ENCODE results near the gene CLSTN2.

CLSTN2 gene

DNA sequence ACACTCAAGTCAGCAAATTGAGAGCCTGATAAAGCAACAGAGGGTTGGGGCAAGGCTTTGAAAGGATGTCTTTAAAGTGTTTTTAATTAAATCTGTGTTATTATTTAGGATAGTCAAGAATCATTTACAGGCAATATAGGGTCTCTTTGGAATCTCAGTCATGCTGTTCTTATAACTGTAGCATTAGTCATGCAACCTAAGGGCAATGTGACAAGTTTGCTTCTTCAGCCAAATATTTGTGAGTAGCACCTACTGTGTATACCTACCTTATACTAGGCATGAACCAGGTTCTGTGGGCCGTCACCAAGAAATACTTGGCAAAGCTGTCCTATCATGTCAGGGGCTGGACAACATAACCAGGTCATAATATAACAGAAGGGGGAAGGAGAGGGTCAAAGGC lies 558.3 kb downstream of the CLSTN2 start:
- POLR2A ChIA-PET, result no interaction called here
- no peak for DNase-seq (ENCODE audit: extremely low spot score)

DNA sequence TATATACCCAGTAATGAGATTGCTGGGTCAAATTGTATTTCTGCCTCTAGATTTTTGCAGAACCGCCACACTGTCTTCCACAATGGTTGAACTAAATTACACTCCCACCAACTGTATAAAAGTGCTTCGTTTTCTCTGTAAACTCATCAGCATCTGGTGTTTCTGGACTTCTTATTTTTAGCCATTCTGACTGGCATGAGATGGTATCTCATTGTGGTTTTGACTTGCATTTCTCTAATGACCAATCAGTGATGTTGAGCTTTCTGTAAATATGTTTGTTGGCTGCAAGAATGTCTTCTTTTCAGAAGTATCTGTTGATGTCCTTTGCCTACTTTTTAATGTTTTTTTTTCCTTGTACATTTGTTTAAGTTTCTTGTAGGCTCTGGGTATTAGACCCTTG lies 560.0 kb downstream of the CLSTN2 start:
- DNase-seq (ENCODE audit: extremely low spot score), result no peak
- CTCF ChIA-PET, result no interaction called here
- POLR2A ChIA-PET, result no interaction called here
- TF ChIP-seq, protein P1, sequence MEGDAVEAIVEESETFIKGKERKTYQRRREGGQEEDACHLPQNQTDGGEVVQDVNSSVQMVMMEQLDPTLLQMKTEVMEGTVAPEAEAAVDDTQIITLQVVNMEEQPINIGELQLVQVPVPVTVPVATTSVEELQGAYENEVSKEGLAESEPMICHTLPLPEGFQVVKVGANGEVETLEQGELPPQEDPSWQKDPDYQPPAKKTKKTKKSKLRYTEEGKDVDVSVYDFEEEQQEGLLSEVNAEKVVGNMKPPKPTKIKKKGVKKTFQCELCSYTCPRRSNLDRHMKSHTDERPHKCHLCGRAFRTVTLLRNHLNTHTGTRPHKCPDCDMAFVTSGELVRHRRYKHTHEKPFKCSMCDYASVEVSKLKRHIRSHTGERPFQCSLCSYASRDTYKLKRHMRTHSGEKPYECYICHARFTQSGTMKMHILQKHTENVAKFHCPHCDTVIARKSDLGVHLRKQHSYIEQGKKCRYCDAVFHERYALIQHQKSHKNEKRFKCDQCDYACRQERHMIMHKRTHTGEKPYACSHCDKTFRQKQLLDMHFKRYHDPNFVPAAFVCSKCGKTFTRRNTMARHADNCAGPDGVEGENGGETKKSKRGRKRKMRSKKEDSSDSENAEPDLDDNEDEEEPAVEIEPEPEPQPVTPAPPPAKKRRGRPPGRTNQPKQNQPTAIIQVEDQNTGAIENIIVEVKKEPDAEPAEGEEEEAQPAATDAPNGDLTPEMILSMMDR (IDR thresholded peaks at IDR 0.05; ENCODE audit: control extremely low read depth, extremely low read depth, low read depth, missing control alignments), result no peak

More for the DNA sequence above, 558.3 kb downstream of the CLSTN2 start:
- CTCF ChIA-PET, result no interaction called here
- TF ChIP-seq, protein P1 (IDR thresholded peaks at IDR 0.05; ENCODE audit: control extremely low read depth, extremely low read depth, low read depth, missing control alignments), result no peak

GRCh38 chr3:140497331-140497730 lies 562.3 kb downstream of the CLSTN2 start:
- POLR2A ChIA-PET, result no interaction called here
- DNase-seq (ENCODE audit: extremely low spot score), result no peak
- TF ChIP-seq, protein P1 (IDR thresholded peaks at IDR 0.05; ENCODE audit: control extremely low read depth, extremely low read depth, low read depth, missing control alignments), result no peak
- CTCF ChIA-PET, result interaction anchor here (1.2 kb wide), 1 partner anchor 9 kb away, joined by 4 read pairs; no protein-coding TSS in a partner anchor

GRCh38 chr3:140499114-140499757 lies 564.3 kb downstream of the CLSTN2 start:
- TF ChIP-seq, protein P1 (IDR thresholded peaks at IDR 0.05; ENCODE audit: control extremely low read depth, extremely low read depth, low read depth, missing control alignments), result no peak
- ChIA-PET POLR2A (no interaction called here), CTCF (interaction anchor here (0.8 to 2.2 kb wide), 5 partner anchors 9 to 377 kb away, joined by 3 to 7 read pairs (median 3); no protein-coding TSS in a partner anchor)
- DNase-seq (ENCODE audit: extremely low spot score), result no peak

- ChIA-PET POLR2A (no interaction called here), CTCF (interaction anchor here (1.2 to 2.2 kb wide), 2 partner anchors 372 to 378 kb away, joined by 3 to 7 read pairs; no protein-coding TSS in a partner anchor)
- TF ChIP-seq, protein P1 (IDR thresholded peaks at IDR 0.05; ENCODE audit: control extremely low read depth, extremely low read depth, low read depth, missing control alignments), result no peak
- no peak for DNase-seq (ENCODE audit: extremely low spot score)
Measured at GRCh38 chr3:140500473-140500872, 565.5 kb downstream of the CLSTN2 start.

DNA sequence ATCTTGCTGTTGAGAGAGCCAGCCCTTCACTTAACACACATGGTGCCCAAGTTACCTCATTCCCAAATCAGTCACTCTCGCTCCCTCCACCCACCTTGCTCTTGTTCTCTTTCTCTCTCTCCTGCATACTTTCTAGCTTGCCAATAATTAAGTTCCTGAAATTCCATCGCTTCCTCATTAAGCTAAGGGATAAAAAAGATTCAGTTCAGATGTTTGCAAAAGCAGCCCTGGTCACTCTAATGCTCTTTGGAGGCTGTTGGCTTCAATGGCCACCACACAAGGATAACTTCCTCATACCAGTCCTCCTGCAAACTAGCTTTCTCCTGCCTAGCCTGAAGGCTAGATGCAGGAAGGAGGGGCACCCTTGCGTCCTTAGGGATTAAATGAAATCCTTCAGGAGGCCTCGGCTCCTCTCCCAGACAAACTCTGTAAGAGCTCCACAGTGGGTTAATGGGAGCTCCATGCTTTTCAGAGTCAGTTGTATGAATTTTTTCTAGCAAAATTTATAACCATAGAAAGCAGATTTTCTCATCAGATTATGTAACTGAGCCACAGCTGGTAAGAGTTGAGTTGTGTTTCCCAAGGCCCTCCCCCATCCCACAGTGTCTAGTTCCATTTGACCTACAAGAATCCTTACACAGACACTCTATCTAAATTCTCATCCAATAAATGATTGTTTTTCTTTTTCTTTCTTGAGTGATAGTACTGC lies 566.2 kb downstream of the CLSTN2 start:
- ChIA-PET CTCF (interaction anchor here (2.2 kb wide), 1 partner anchor 373 kb away, joined by 7 read pairs; no protein-coding TSS in a partner anchor), POLR2A (no interaction called here)
- DNase-seq (ENCODE audit: extremely low spot score), result no peak
- TF ChIP-seq, protein P1 (IDR thresholded peaks at IDR 0.05; ENCODE audit: control extremely low read depth, extremely low read depth, low read depth, missing control alignments), result no peak
